NT2/D1 (cell line): ENCODE measurements around the gene BBS9.

ENCODE experiments used
- DNase-seq: peaks from one replicate; pipeline ENCODE4 v3.0.0-alpha.2; 2011; ENCODE audit warnings: low read depth, low spot score
- H3K27me3 ChIP-seq: 2 replicates; pipeline ENCODE4 v1.6.0; 2011; ENCODE audit warnings: mild to moderate bottlenecking; ENCODE audit not compliant: insufficient read length, insufficient read depth
- H3K36me3 ChIP-seq: 2 replicates; pipeline ENCODE4 v1.6.1; 2011; ENCODE audit warnings: mild to moderate bottlenecking, low read length, mixed read lengths; ENCODE audit not compliant: insufficient read depth, insufficient read length
- H3K4me1 ChIP-seq: 2 replicates; pipeline ENCODE4 v1.5.1; 2011; ENCODE audit not compliant: insufficient read depth, insufficient read length
- H3K4me3 ChIP-seq: 2 replicates; pipeline ENCODE4 v1.5.1; 2011; ENCODE audit warnings: low read depth; ENCODE audit not compliant: insufficient read length
- H3K9ac ChIP-seq: 2 replicates; pipeline ENCODE4 v1.6.0; 2011; ENCODE audit warnings: low read depth; ENCODE audit not compliant: insufficient read length
- H3K9me3 ChIP-seq: 2 replicates; pipeline ENCODE4 v1.5.1; 2011; ENCODE audit warnings: mild to moderate bottlenecking, low read length; ENCODE audit not compliant: insufficient read depth
- SUZ12 ChIP-seq: IDR thresholded peaks from 2 replicates; pipeline ENCODE4 v1.6.1; 2011; ENCODE audit not compliant: insufficient read length, insufficient read depth; ENCODE audit errors: extremely low read depth
- YY1 ChIP-seq: IDR thresholded peaks from 2 replicates; pipeline ENCODE4 v1.6.1; 2011; ENCODE audit not compliant: insufficient read length, insufficient read depth
- ZNF274 ChIP-seq: IDR thresholded peaks from 2 replicates; pipeline ENCODE4 v1.6.1; 2011; ENCODE audit warnings: mild to moderate bottlenecking, low read depth, low read length

The BBS9 gene

DNA sequence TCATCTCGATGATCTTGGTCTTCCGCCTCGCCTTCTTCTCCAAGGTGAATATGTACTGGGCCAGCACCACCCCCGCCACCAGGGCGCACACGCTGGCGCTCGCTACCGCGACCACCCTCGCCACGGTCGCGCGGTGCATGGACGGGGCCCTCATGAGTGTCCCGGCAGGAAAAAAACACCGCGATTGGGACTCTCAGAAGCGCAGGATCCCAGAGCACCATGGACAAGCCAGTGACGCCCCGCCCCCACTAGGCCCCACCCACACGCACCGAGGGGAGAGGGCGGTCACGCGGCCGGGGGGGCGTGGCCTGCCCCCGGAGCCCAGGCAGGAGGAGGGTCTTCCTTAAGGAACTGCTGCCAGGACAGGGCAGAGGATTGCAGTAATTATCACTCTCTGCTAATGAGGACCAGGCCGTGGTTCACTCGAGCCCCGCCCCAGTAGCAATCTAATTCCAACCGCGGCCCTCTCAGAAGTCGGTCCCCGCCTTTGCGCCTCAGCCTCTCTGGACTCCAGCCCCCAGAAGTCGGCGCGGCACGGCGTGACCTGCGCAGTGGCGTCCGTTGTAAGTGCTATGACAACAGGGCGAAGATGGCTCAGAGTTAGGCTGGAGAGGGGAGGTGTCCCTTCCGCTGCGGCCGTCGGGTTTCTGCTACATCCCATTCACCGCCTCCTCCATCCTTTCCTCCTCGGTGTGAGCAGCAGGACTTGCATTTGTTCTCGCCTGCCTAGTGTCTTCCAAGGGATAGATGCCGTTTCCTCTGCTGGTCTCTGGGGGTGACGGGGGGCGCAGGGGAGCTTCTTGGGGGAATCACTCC, at the start of gene BBS9:
Gene BBS9, plus strand, starts transcription at position 575 of the 816 bp plus-strand sequence. CDS start 16,689 bp downstream, outside the sequence.
- H3K9ac ChIP-seq: peak within 1 kb of the TSS; percentile 89
- H3K4me1 ChIP-seq: no peaks in the 10 kb centered on the region
- peak; percentile 98 for DNase-seq
- TF ChIP-seq YY1 (no peak), ZNF274 (no peak), SUZ12 (no peak)
- H3K4me3 ChIP-seq: peak within 1 kb of the TSS; percentile 58
- no peaks in the 10 kb centered on the region for H3K27me3 ChIP-seq
- H3K9me3 ChIP-seq: no peaks in the 10 kb centered on the region
- no peaks in the 10 kb centered on the region for H3K36me3 ChIP-seq

DNA sequence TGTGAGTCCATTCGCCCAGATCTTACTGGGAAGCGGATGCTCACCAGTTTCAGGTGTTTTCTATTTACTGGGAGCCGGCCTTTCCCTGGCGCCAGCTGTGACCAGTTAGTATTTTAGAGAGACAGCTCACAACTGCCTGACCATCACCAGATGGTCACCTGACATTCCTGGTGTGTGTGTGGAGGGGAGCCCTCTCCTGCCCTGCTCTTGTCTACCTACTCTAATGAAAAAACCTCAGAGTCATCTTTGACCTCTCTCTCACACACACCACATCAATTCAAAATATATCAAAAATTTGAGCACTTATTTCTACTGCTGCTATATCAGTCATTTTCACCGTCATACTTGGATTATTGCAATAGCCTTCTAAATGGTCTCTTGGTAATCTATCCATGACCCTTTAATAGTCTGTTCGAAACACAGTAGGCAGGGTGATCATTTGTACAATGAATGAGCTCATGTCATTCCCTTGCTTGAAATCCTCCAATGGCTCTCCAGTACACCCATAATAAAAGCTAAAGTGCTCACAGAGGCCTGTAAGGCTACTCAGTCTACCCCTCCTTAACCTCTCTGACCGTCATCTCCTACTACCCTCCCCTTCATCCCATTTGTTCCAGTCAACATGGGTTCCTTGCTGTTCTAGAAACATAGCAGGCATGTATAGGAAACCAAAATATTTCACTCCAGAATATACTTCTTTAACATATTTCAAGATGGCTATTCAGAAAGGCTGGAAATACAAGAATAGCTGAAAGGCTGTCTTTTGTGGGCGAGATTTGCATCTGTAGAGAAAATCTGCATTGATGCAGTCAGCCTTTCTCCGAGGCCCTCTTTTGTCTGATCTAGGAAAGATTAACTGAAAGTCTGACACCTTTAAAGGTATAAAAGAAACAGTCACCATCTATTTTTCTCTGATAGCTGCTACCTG, 49.3 kb upstream of the BBS9 start:
- H3K36me3 ChIP-seq: no peaks in the 10 kb centered on the region
- no peaks in the 10 kb centered on the region for H3K4me1 ChIP-seq
- no peaks in the 10 kb centered on the region for H3K9me3 ChIP-seq
- TF ChIP-seq YY1: no peak
- TF ChIP-seq ZNF274: no peak
- no peak for TF ChIP-seq SUZ12
- DNase-seq: peak; percentile 15
- H3K9ac ChIP-seq: no peak overlapping the region
- H3K4me3 ChIP-seq: no peak overlapping the region
- H3K27me3 ChIP-seq: no peaks in the 10 kb centered on the region

DNA sequence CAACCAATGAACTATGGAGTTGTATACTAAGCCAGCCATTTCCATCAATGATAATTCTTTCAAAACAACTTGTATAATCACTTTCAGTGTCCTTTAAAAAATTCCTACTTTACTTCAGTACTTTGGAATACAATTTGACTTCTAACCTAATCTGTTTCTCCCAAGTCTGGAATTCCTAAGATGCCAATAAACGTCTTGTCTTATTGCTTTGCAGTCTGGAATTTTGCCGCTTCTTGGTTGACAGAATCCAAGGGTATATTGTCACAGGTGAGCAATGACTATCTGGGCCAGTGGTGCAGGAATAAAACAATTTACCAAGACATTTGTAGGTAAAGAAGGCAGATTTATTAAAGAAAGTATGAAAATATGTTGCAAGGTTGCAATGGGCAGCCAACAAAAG, 42.0 kb upstream of the BBS9 start:
- no peak for DNase-seq
- TF ChIP-seq SUZ12: no peak
- TF ChIP-seq ZNF274: no peak
- no peak for TF ChIP-seq YY1
- no peak overlapping the region for H3K9ac ChIP-seq
- no peaks in the 10 kb centered on the region for H3K36me3 ChIP-seq
- no peak overlapping the region for H3K4me3 ChIP-seq
- no peaks in the 10 kb centered on the region; the same call in 1 of the 2 replicates for H3K9me3 ChIP-seq
- H3K4me1 ChIP-seq: no peaks in the 10 kb centered on the region
- no peaks in the 10 kb centered on the region for H3K27me3 ChIP-seq

DNA sequence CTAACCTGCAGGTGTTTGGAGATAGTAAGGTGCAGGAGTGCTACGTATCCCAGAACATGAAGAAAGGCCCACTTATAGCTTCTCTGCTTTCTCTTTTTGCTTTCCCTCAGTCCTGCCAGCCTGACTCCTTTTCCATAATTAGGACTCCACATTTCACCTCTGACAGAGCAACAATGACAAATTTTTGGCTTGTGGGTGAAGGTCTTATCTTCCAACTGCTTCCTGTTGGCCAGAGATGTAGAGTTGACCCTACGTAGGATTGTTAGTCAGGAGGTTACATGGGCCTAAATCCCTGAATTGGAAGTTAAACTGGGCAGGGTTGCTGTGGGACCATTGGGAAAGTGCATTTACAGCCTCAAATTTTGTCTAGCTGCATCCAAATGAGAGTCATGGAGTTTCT, 41.5 kb upstream of the BBS9 start:
- H3K4me1 ChIP-seq: no peaks in the 10 kb centered on the region
- no peak for TF ChIP-seq YY1
- TF ChIP-seq SUZ12: no peak
- no peak for TF ChIP-seq ZNF274
- peaks cover under 1% of the 10 kb centered on the region for H3K36me3 ChIP-seq
- H3K9ac ChIP-seq: no peak overlapping the region
- H3K9me3 ChIP-seq: no peaks in the 10 kb centered on the region; the same call in 1 of the 2 replicates
- DNase-seq: no peak
- H3K27me3 ChIP-seq: no peaks in the 10 kb centered on the region
- H3K4me3 ChIP-seq: no peak overlapping the region

DNA sequence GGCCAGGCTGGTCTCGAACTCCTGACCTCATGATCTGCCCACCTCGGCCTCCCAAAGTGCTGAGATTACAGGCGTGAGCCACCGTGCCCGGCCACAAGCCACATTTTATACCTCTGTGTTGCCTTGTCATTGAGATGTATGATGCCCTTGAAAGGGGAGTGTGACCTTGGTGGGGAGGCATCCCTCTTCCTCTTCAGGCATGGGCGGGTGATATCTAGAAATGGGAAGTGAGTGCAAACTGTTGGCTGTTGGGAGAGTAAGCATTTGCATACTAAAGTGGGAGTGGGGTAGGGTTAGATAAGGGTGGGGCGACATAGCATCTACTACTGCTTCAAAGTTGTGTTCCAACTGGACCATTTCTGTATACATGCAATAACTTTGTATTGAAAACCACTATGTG, 40.2 kb upstream of the BBS9 start:
- H3K4me3 ChIP-seq: no peak overlapping the region
- H3K36me3 ChIP-seq: peaks cover 13% of the 10 kb centered on the region
- TF ChIP-seq YY1 (no peak), SUZ12 (no peak), ZNF274 (no peak)
- no peaks in the 10 kb centered on the region for H3K4me1 ChIP-seq
- no peak overlapping the region for H3K9ac ChIP-seq
- no peaks in the 10 kb centered on the region for H3K27me3 ChIP-seq
- no peak for DNase-seq
- H3K9me3 ChIP-seq: no peaks in the 10 kb centered on the region; the same call in 1 of the 2 replicates

DNA sequence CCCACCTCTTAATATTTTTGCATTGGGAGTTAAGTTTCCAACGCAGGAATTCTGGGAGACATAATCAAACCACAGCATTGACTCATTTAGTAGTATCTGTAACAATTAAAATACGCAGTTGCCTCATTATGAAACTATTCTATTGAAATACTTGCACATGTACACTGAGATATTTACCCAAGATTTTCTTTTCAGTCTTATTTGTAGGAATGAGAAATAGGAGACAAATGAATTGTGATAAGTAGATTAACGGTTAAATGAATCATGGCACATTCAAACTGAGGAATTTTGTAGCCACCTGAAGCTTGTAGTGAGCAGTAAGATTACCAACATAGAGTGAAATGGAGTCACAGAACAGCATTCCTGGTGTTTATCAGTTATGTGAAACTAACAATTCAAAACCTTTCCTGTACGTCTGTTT, 38.2 kb upstream of the BBS9 start:
- no peak for DNase-seq
- H3K4me1 ChIP-seq: no peaks in the 10 kb centered on the region
- H3K9me3 ChIP-seq: no peaks in the 10 kb centered on the region; the same call in 1 of the 2 replicates
- H3K36me3 ChIP-seq: peaks cover 28% of the 10 kb centered on the region
- no peak overlapping the region for H3K9ac ChIP-seq
- H3K4me3 ChIP-seq: no peak overlapping the region
- no peak for TF ChIP-seq SUZ12
- TF ChIP-seq ZNF274: no peak
- TF ChIP-seq YY1: no peak
- H3K27me3 ChIP-seq: no peaks in the 10 kb centered on the region
